Measurements from ENCODE around the gene GOLGA2.

The GOLGA2 gene

GRCh38 chr9:128218172-128218517 lies 57.7 kb downstream of the GOLGA2 start:
- TF ChIP-seq ZNF565 (CRISPR knock-in tag; conservative IDR thresholded peaks at IDR 0.05; ENCODE audit: low read depth) (no peak), ZFP30 (CRISPR knock-in tag; IDR thresholded peaks at IDR 0.05) (no peak), GLIS3 (CRISPR knock-in tag; IDR thresholded peaks at IDR 0.05) (no peak), CSDC2 (CRISPR knock-in tag; IDR thresholded peaks at IDR 0.05) (no peak), ZNF70 (CRISPR knock-in tag; IDR thresholded peaks at IDR 0.05) (no peak), CREB5 (CRISPR knock-in tag; IDR thresholded peaks at IDR 0.05; ENCODE audit: low read depth) (no peak), TSHZ2 (CRISPR knock-in tag; IDR thresholded peaks at IDR 0.05) (no peak), POU6F1 (CRISPR knock-in tag; IDR thresholded peaks at IDR 0.05; ENCODE audit: borderline replicate concordance, low read depth) (no peak), SNAI2 (CRISPR knock-in tag; IDR thresholded peaks at IDR 0.05) (no peak), TCF4 (CRISPR knock-in tag; IDR thresholded peaks at IDR 0.05; ENCODE audit: borderline replicate concordance) (no peak), ZC3H10 (CRISPR knock-in tag; IDR thresholded peaks at IDR 0.05) (no peak), ZNF8 (CRISPR knock-in tag; IDR thresholded peaks at IDR 0.05) (no peak), OSR1 (CRISPR knock-in tag; IDR thresholded peaks at IDR 0.05) (no peak), ESRRG (CRISPR knock-in tag; IDR thresholded peaks at IDR 0.05) (no peak), ARNTL (CRISPR knock-in tag; IDR thresholded peaks at IDR 0.05; ENCODE audit: borderline replicate concordance, low read depth) (no peak), CSRNP3 (CRISPR knock-in tag; IDR thresholded peaks at IDR 0.05) (no peak), RARB (CRISPR knock-in tag; IDR thresholded peaks at IDR 0.05) (no peak), ZFP3 (CRISPR knock-in tag; IDR thresholded peaks at IDR 0.05) (no peak), BACH2 (CRISPR knock-in tag; IDR thresholded peaks at IDR 0.05; ENCODE audit: borderline replicate concordance) (no peak)
- no peak for ATAC-seq

- no peak; the same call in 2 of the 3 replicates for ATAC-seq
- no peak for TF ChIP-seq ZC3H10 (CRISPR knock-in tag; IDR thresholded peaks at IDR 0.05)
- TF ChIP-seq SNAI2 (CRISPR knock-in tag; IDR thresholded peaks at IDR 0.05): no peak
- no peak for TF ChIP-seq OSR1 (CRISPR knock-in tag; IDR thresholded peaks at IDR 0.05)
These were observed 58.8 kb downstream of the GOLGA2 start for GRCh38 chr9:128216781-128217553.

- TF ChIP-seq ZNF565 (CRISPR knock-in tag; conservative IDR thresholded peaks at IDR 0.05; ENCODE audit: low read depth) (no peak), ISL1 (CRISPR knock-in tag; IDR thresholded peaks at IDR 0.05) (peak; percentile 53)
- peak; percentile 82 for ATAC-seq
These were observed 60.1 kb downstream of the GOLGA2 start for GRCh38 chr9:128215491-128216409.
